GM18951 (cell line): ENCODE measurements around the gene TMEM233.
"Not testable (repeated sequence)": the region's sequence is repeated elsewhere in the genome, so short reads cannot be mapped to it uniquely, and the experiment has no call there.

Source experiments
- POLR2A ChIP-seq: IDR thresholded peaks from 4 replicates; pipeline ENCODE4 v1.6.1; 2011; ENCODE audit warnings: mild to moderate bottlenecking; ENCODE audit not compliant: insufficient read length, insufficient read depth; ENCODE audit errors: extremely low read depth
- in situ Hi-C: fragments of 300-500 bp; cut with MboI; formaldehyde crosslinking; loops from one replicate; pipeline ENCODE4 v1.12.0; 2022; ENCODE audit warnings: low sequenced_read_pairs, mixed read lengths, inconsistent platforms; ENCODE audit not compliant: unreplicated experiment

Gene TMEM233

GRCh38 chr12:119652665-119653064 lies 59.1 kb downstream of the TMEM233 start:
- no peak for TF ChIP-seq POLR2A
- in situ Hi-C loops: no loop called here

- in situ Hi-C loops: not testable (repeated sequence)
Observed at GRCh38 chr12:119657001-119657400, 63.4 kb downstream of the TMEM233 start.

- in situ Hi-C loops: not testable (repeated sequence)
Observed at GRCh38 chr12:119658166-119658565, 64.6 kb downstream of the TMEM233 start.

GRCh38 chr12:119659289-119659897 lies 65.8 kb downstream of the TMEM233 start:
- TF ChIP-seq POLR2A: no peak
- in situ Hi-C loops: no loop called here

GRCh38 chr12:119660076-119660475 lies 66.5 kb downstream of the TMEM233 start:
- in situ Hi-C loops: no loop called here
- no peak for TF ChIP-seq POLR2A

GRCh38 chr12:119661882-119662281 lies 68.3 kb downstream of the TMEM233 start:
- no peak for TF ChIP-seq POLR2A
- in situ Hi-C loops: no loop called here

- TF ChIP-seq POLR2A: no peak
- in situ Hi-C loops: no loop called here
Observed at GRCh38 chr12:119664642-119665041, 71.1 kb downstream of the TMEM233 start.

- no peak for TF ChIP-seq POLR2A
- in situ Hi-C loops: no loop called here
Observed at GRCh38 chr12:119665164-119665929, 71.8 kb downstream of the TMEM233 start.

- in situ Hi-C loops: no loop called here
- TF ChIP-seq POLR2A: no peak
Observed at GRCh38 chr12:119666226-119666795, 72.7 kb downstream of the TMEM233 start.

GRCh38 chr12:119666900-119667576 lies 73.5 kb downstream of the TMEM233 start:
- in situ Hi-C loops: no loop called here
- no peak for TF ChIP-seq POLR2A

GRCh38 chr12:119667577-119668323 lies 74.2 kb downstream of the TMEM233 start, which contains the start of gene PRKAB1:
Gene PRKAB1, plus strand, starts transcription at chr12:119668133. Its CDS starts 112 bp downstream, at chr12:119668245.
- TF ChIP-seq POLR2A: peak; percentile 86
- in situ Hi-C loops: no loop called here

GRCh38 chr12:119668324-119668841 lies 74.8 kb downstream of the TMEM233 start:
- in situ Hi-C loops: no loop called here
- no peak for TF ChIP-seq POLR2A
